Endothelial cell of umbilical vein (primary cell): Measurements from ENCODE around the gene SORCS1. TPM values are rescaled to one million over a fixed set of nuclear protein-coding genes. Genes with fewer than 3 reads are reported as not detected.

Experiments used
- BruUV-seq: library from RNA; stranded (reverse); fragments of 400-500 nt; replicated peaks from 2 replicates; lab custom pipeline; 2021; lab: Mats Ljungman, UMichigan
- CTCF ChIA-PET: fragments of 300-600, 350-600 bp; sonication (Branson Sonifier 250); formaldehyde crosslinking; loops from one replicate; lab custom pipeline; 2021; ENCODE audit warnings: antibody characterized with exemption, inconsistent platforms; lab: Charles Lee
- POLR2A ChIA-PET: fragments of 300-600, 350-600 bp; sonication (Branson Sonifier 250); formaldehyde crosslinking; loops from one replicate; lab custom pipeline; 2021; ENCODE audit warnings: antibody characterized with exemption, inconsistent platforms; lab: Charles Lee
- DNase-seq: peaks from one replicate; pipeline ENCODE4 v3.0.0-alpha.2; 2011; ENCODE audit warnings: low read depth, low spot score
- FAIRE-seq: peaks from 2 replicates; lab custom pipeline; 2011; peaks lifted over from hg19 to GRCh38; lab: Jason Lieb, UNC
- H2AFZ ChIP-seq: 2 replicates; pipeline ENCODE4 v1.6.0; 2012; ENCODE audit warnings: low read depth, low read length, control low read depth, inconsistent platforms
- H3K27ac ChIP-seq: 2 replicates; pipeline ENCODE4 v1.5.1; 2011; ENCODE audit warnings: low read depth, mild to moderate bottlenecking, control low read depth, low read length, moderate library complexity; ENCODE audit not compliant: insufficient read depth
- H3K27me3 ChIP-seq, 2 experiments: 2 replicates each; pipeline versions ENCODE4 v1.6.0 to v1.6.1; 2011; ENCODE audit warnings: low read length in 2 of 2, mixed read lengths in 1 of 2; ENCODE audit not compliant: control insufficient read depth in 2 of 2, insufficient read depth in 2 of 2
- H3K36me3 ChIP-seq, 2 experiments: 2 replicates in 1 of 2; 3 replicates in 1 of 2; pipeline ENCODE4 v1.5.1; 2011; ENCODE audit warnings: low read length in 2 of 2, mild to moderate bottlenecking in 1 of 2, moderate library complexity in 1 of 2; ENCODE audit not compliant: control insufficient read depth in 2 of 2, insufficient read depth in 2 of 2; ENCODE audit errors: extremely low read depth in 1 of 2
- H3K4me1 ChIP-seq: 3 replicates; pipeline ENCODE4 v1.5.1; 2011; ENCODE audit warnings: mild to moderate bottlenecking, low read length; ENCODE audit not compliant: control insufficient read depth, insufficient read depth; ENCODE audit errors: extremely low read depth
- H3K4me2 ChIP-seq: 2 replicates; pipeline ENCODE4 v1.6.1; 2011; ENCODE audit warnings: low read length, control low read depth, mixed read lengths; ENCODE audit not compliant: insufficient read depth
- H3K4me3 ChIP-seq, 3 experiments: fragments of 200-600 bp in 1 of 3; sonication (generic), shearing (Covaris generic) in 1 of 3; replicated peaks in 1 of 3; 2 replicates each; pipeline ENCODE4 v1.5.1; 2011 to 2016; ENCODE audit warnings: control low read depth in 3 of 3, low read length in 3 of 3, mild to moderate bottlenecking in 2 of 3, inconsistent platforms in 1 of 3, low read depth in 1 of 3, moderate library complexity in 1 of 3; ENCODE audit not compliant: insufficient read depth in 1 of 3
- H3K79me2 ChIP-seq: 2 replicates; pipeline ENCODE4 v1.6.0; 2012; ENCODE audit warnings: low read length, inconsistent platforms; ENCODE audit not compliant: control insufficient read depth, insufficient read depth
- H3K9ac ChIP-seq: replicated peaks from 2 replicates; pipeline ENCODE3; 2011; ENCODE audit warnings: low read length, control low read depth; ENCODE audit not compliant: insufficient read depth; ENCODE audit errors: extremely low read depth
- H3K9me1 ChIP-seq: replicated peaks from 3 replicates; pipeline ENCODE4 v1.6.0; 2011; ENCODE audit warnings: mild to moderate bottlenecking, low read length; ENCODE audit not compliant: control insufficient read depth, insufficient read depth; ENCODE audit errors: extremely low read depth
- H3K9me3 ChIP-seq: replicated peaks from 2 replicates; pipeline ENCODE4 v1.5.1; 2012; ENCODE audit warnings: low read length, inconsistent platforms; ENCODE audit not compliant: control insufficient read depth, insufficient read depth
- H4K20me1 ChIP-seq: replicated peaks from 2 replicates; pipeline ENCODE3; 2011; ENCODE audit warnings: mild to moderate bottlenecking, low read length; ENCODE audit not compliant: control insufficient read depth, insufficient read depth; ENCODE audit errors: extremely low read depth
- CTCF ChIP-seq, 2 donors: IDR thresholded peaks; 1 replicate in 1 of 2; 2 replicates in 1 of 2; pipeline ENCODE4 v1.5.1; 2011; ENCODE audit warnings: low read length in 2 of 2, mild to moderate bottlenecking in 2 of 2, moderate library complexity in 2 of 2, control low read depth in 1 of 2, inconsistent platforms in 1 of 2, low read depth in 1 of 2; ENCODE audit not compliant: insufficient read depth in 1 of 2; ENCODE audit errors: extremely low read depth in 1 of 2
- EZH2 ChIP-seq: IDR thresholded peaks from 2 replicates; pipeline ENCODE4 v1.6.1; 2012; ENCODE audit warnings: borderline replicate concordance, low read depth, mild to moderate bottlenecking, moderate library complexity, low read length, inconsistent platforms; ENCODE audit not compliant: severe bottlenecking
- FOS ChIP-seq: IDR thresholded peaks from 2 replicates; pipeline ENCODE4 v1.6.1; 2011; ENCODE audit warnings: mild to moderate bottlenecking, low read length, moderate library complexity, borderline replicate concordance; ENCODE audit not compliant: insufficient read depth
- GATA2 ChIP-seq: IDR thresholded peaks from 2 replicates; pipeline ENCODE4 v1.7.0; 2011; ENCODE audit warnings: low read depth, mild to moderate bottlenecking, moderate library complexity, mixed read lengths, low read length; ENCODE audit not compliant: insufficient read length, insufficient read depth
- JUN ChIP-seq: IDR thresholded peaks from 2 replicates; pipeline ENCODE4 v1.6.1; 2011; ENCODE audit warnings: borderline replicate concordance, low read depth; ENCODE audit not compliant: insufficient read length, insufficient read depth
- MAX ChIP-seq: IDR thresholded peaks from 2 replicates; pipeline ENCODE4 v1.6.1; 2011; ENCODE audit not compliant: insufficient read depth, insufficient read length
- MYC ChIP-seq: IDR thresholded peaks from one replicate; pipeline ENCODE4 v1.6.1; 2011; ENCODE audit warnings: mild to moderate bottlenecking, low read depth, low read length
- POLR2A ChIP-seq: IDR thresholded peaks from 2 replicates; pipeline ENCODE4 v1.6.1; 2012; ENCODE audit warnings: low read depth, mild to moderate bottlenecking, control low read depth, low read length
- POLR2AphosphoS5 ChIP-seq: IDR thresholded peaks from 2 replicates; pipeline ENCODE4 v1.6.1; 2012; ENCODE audit warnings: low read depth, mild to moderate bottlenecking, control low read depth, low read length, moderate library complexity; ENCODE audit not compliant: insufficient read depth
- dilution Hi-C: fragments of 300-500 bp; cut with MboI; formaldehyde crosslinking; loops from one replicate; pipeline ENCODE4 v1.15.0; 2019; ENCODE audit warnings: low sequenced_read_pairs; ENCODE audit not compliant: extremely low pct_ligation_motif_present
- intact Hi-C: fragments of 100-400 bp; cut with micrococcal nuclease; formaldehyde crosslinking; loops from one replicate; pipeline ENCODE4 v1.10.0; 2022
- polyA plus RNA-seq, 4 experiments: library from polyadenylated mRNA; depleted of rRNA in 3 of 4; stranded (reverse) in 3 of 4; unstranded in 1 of 4; fragments of >200 nt; gene quantifications; 2 replicates each; pipeline versions ENCODE4 v1.2.1 to v1.2.3, GENCODE V29; 2011 to 2012; ENCODE audit warnings: missing spikeins in 1 of 4
- total RNA-seq: library from RNA; stranded (reverse); gene quantifications from 2 replicates; pipeline ENCODE4 v1.2.3, GENCODE V29; 2021

Gene SORCS1
- total and polyA plus RNA-seq, 2 donors (not counting 3 experiments of a cell fraction or from before 2014, with no cell fraction given) = not detected

- no peaks in the 10 kb centered on the region for H3K4me1 ChIP-seq
- H2AFZ ChIP-seq = no peak overlapping the region
- no peaks in the 10 kb centered on the region for H3K9me1 ChIP-seq
- DNase-seq (no peak), FAIRE-seq (no peak)
- H3K79me2 ChIP-seq = no peaks in the 10 kb centered on the region
- no peak overlapping the region for H3K9ac ChIP-seq
- H3K36me3 ChIP-seq = no peaks in the 10 kb centered on the region
- no peak overlapping the region for H3K4me3 ChIP-seq
- intact Hi-C loops = no loop called here
- no peak overlapping the region for H3K27ac ChIP-seq
- TF ChIP-seq POLR2AphosphoS5 = no peak
- H4K20me1 ChIP-seq = no peaks in the 10 kb centered on the region
- H3K4me2 ChIP-seq = no peak overlapping the region
- ChIA-PET POLR2A (no interaction called here), CTCF (no interaction called here)
- no TSS peak for BruUV-seq
- dilution Hi-C loops = no loop called here
- no peaks in the 10 kb centered on the region for H3K27me3 ChIP-seq
- H3K9me3 ChIP-seq = no peaks in the 10 kb centered on the region
These were observed 587.2 kb downstream of the SORCS1 start for GRCh38 chr10:106577266-106577665.

- TF ChIP-seq GATA2 = no peak
- no peak for TF ChIP-seq FOS
- TF ChIP-seq JUN = no peak
- no peak for TF ChIP-seq MYC
- TF ChIP-seq POLR2A = no peak
- TF ChIP-seq MAX = no peak
- TF ChIP-seq CTCF (IDR thresholded peaks at IDR 0.05; ENCODE audit: extremely low read depth in 1 of 2, insufficient read depth in 1 of 2, low read depth in 1 of 2, low read length in 2 of 2) = no peak
- no peak for TF ChIP-seq POLR2AphosphoS5
- TF ChIP-seq EZH2 = no peak
- no peaks in the 10 kb centered on the region for H3K9me3 ChIP-seq
- H3K9ac ChIP-seq = no peak overlapping the region
- H3K4me2 ChIP-seq = no peak overlapping the region
- no peaks in the 10 kb centered on the region for H3K9me1 ChIP-seq
- no TSS peak for BruUV-seq
- intact Hi-C loops (no loop called here), dilution Hi-C loops (no loop called here)
- no peak overlapping the region for H2AFZ ChIP-seq
- H3K27me3 ChIP-seq = no peaks in the 10 kb centered on the region
- no peaks in the 10 kb centered on the region for H3K79me2 ChIP-seq
- no peaks in the 10 kb centered on the region for H4K20me1 ChIP-seq
- DNase-seq = no peak
- no peak overlapping the region for H3K4me3 ChIP-seq
- H3K27ac ChIP-seq = no peak overlapping the region
- ChIA-PET POLR2A (no interaction called here), CTCF (no interaction called here)
- no peaks in the 10 kb centered on the region for H3K4me1 ChIP-seq
- H3K36me3 ChIP-seq = no peaks in the 10 kb centered on the region
- no peak for FAIRE-seq
These were observed 588.0 kb downstream of the SORCS1 start for GRCh38 chr10:106576534-106576933.
